Mesenchymal stem cell (in vitro differentiated cells and primary cell): ENCODE measurements around the gene ZNF841.
"Not testable (repeated sequence)": the region's sequence is repeated elsewhere in the genome, so short reads cannot be mapped to it uniquely, and the experiment has no call there.

Experiments
- DNase-seq: peaks from one replicate; pipeline ENCODE4 v3.0.0-alpha.2; 2013
- H2AFZ ChIP-seq: one replicate; pipeline ENCODE4 v1.6.1; 2013; ENCODE audit warnings: low read depth, mild to moderate bottlenecking, control low read depth, inconsistent platforms, low read length, moderate library complexity
- H2AK5ac ChIP-seq: 2 replicates; pipeline ENCODE4 v1.6.1; 2013; ENCODE audit warnings: low read length, moderate library complexity, mild to moderate bottlenecking, inconsistent platforms; ENCODE audit not compliant: severe bottlenecking
- H2BK120ac ChIP-seq: one replicate; pipeline ENCODE4 v1.6.1; 2013; ENCODE audit warnings: low read depth, mild to moderate bottlenecking, inconsistent platforms, low read length, moderate library complexity
- H2BK12ac ChIP-seq, 2 experiments: one replicate each; pipeline ENCODE4 v1.6.1; 2013; ENCODE audit warnings: inconsistent platforms in 2 of 2, low read length in 2 of 2, mild to moderate bottlenecking in 2 of 2, moderate library complexity in 2 of 2, control low read depth in 1 of 2
- H2BK15ac ChIP-seq: one replicate; pipeline ENCODE4 v1.6.1; 2013; ENCODE audit warnings: mild to moderate bottlenecking, low read depth, inconsistent platforms; ENCODE audit not compliant: poor library complexity, severe bottlenecking
- H2BK5ac ChIP-seq: 2 replicates; pipeline ENCODE4 v1.6.1; 2013; ENCODE audit warnings: low read depth, mild to moderate bottlenecking, low read length, control low read depth, inconsistent platforms; ENCODE audit not compliant: poor library complexity, severe bottlenecking
- H3K14ac ChIP-seq, 2 experiments: one replicate each; pipeline ENCODE4 v1.6.1; 2013; ENCODE audit warnings: inconsistent platforms in 2 of 2, low read length in 2 of 2, control low read depth in 1 of 2, mild to moderate bottlenecking in 1 of 2, moderate library complexity in 1 of 2
- H3K18ac ChIP-seq, 2 experiments: one replicate each; pipeline ENCODE4 v1.6.1; 2013; ENCODE audit warnings: inconsistent platforms in 2 of 2, low read length in 2 of 2, control low read depth in 1 of 2, low read depth in 1 of 2, mild to moderate bottlenecking in 1 of 2
- H3K23ac ChIP-seq, 2 experiments: one replicate each; pipeline ENCODE4 v1.6.1; 2013; ENCODE audit warnings: inconsistent platforms in 2 of 2, low read length in 2 of 2, mild to moderate bottlenecking in 2 of 2, moderate library complexity in 2 of 2, control low read depth in 1 of 2
- H3K27ac ChIP-seq: 2 replicates; pipeline ENCODE4 v1.5.1; 2013; ENCODE audit warnings: mild to moderate bottlenecking, moderate library complexity, low read length, control low read depth, inconsistent platforms; ENCODE audit not compliant: poor library complexity, severe bottlenecking
- H3K27me3 ChIP-seq, 2 experiments: 2 replicates each; pipeline versions ENCODE4 v1.6.1 to v1.7.0; 2013; ENCODE audit warnings: low read length in 2 of 2, mild to moderate bottlenecking in 2 of 2, moderate library complexity in 2 of 2, control low read depth in 1 of 2, inconsistent platforms in 1 of 2; ENCODE audit not compliant: control insufficient read depth in 1 of 2, insufficient read depth in 1 of 2
- H3K36me3 ChIP-seq, 2 experiments: 2 replicates each; pipeline versions ENCODE4 v1.6.1 to v1.7.0; 2013; ENCODE audit warnings: low read length in 2 of 2, control low read depth in 1 of 2, inconsistent platforms in 1 of 2, low read depth in 1 of 2, mild to moderate bottlenecking in 1 of 2; ENCODE audit not compliant: insufficient read depth in 2 of 2, control insufficient read depth in 1 of 2
- H3K4ac ChIP-seq, 2 experiments: one replicate each; pipeline ENCODE4 v1.6.1; 2013; ENCODE audit warnings: inconsistent platforms in 2 of 2, low read length in 2 of 2, mild to moderate bottlenecking in 2 of 2, moderate library complexity in 2 of 2, control low read depth in 1 of 2, low read depth in 1 of 2
- H3K4me1 ChIP-seq: 2 replicates; pipeline ENCODE4 v1.6.1; 2013; ENCODE audit warnings: low read depth, low read length, control low read depth; ENCODE audit not compliant: control insufficient read depth, insufficient read depth
- H3K4me2 ChIP-seq: 2 replicates; pipeline ENCODE4 v1.6.1; 2013; ENCODE audit warnings: low read length, mild to moderate bottlenecking, inconsistent platforms; ENCODE audit not compliant: poor library complexity, severe bottlenecking
- H3K4me3 ChIP-seq, 2 experiments: 2 replicates each; pipeline versions ENCODE4 v1.5.1 to v1.7.0; 2013; ENCODE audit warnings: low read length in 2 of 2, mild to moderate bottlenecking in 2 of 2, control low read depth in 1 of 2, low read depth in 1 of 2; ENCODE audit not compliant: insufficient read depth in 1 of 2
- H3K79me1 ChIP-seq: replicated peaks from 2 replicates; pipeline ENCODE4 v1.6.1; 2013; ENCODE audit warnings: mild to moderate bottlenecking, control low read depth, low read length, inconsistent platforms; ENCODE audit not compliant: poor library complexity, severe bottlenecking
- H3K9ac ChIP-seq: 2 replicates; pipeline ENCODE4 v1.7.0; 2013; ENCODE audit warnings: mild to moderate bottlenecking, low read length, moderate library complexity
- H3K9me3 ChIP-seq: 2 replicates; pipeline ENCODE4 v1.7.0; 2013; ENCODE audit warnings: mild to moderate bottlenecking, low read length; ENCODE audit not compliant: control insufficient read depth
- H4K8ac ChIP-seq: one replicate; pipeline ENCODE4 v1.6.1; 2013; ENCODE audit warnings: inconsistent platforms, mild to moderate bottlenecking, low read length, moderate library complexity
- H4K91ac ChIP-seq: one replicate; pipeline ENCODE4 v1.6.1; 2013; ENCODE audit warnings: mild to moderate bottlenecking, low read length, inconsistent platforms
- WGBS: methylation state at CpG from one replicate; pipeline ENCODE4 v1.1.7; 2013; ENCODE audit warnings: mixed read lengths; 5-methylcytosine and 5-hydroxymethylcytosine counted together

Gene ZNF841

DNA sequence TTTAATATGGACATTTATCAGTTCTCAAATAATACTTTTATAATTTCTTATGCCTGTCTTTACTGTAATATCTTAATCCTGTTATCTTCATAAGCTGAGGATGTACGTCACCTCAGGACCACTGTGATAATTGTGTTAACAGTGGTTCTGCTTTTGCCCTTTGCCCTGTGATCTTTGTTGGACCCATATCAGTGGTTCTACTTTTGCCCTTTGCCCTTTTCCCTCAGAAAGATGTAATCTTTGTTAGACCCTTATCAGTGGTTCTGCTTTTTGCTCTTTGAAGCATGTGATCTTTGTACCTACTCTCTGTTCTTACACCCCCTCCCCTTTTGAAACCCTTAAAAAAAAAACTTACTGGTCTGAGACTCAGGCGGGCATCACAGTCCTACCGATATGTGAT is 39.1 kb downstream of the ZNF841 start:
- not testable (repeated sequence) for H3K4ac ChIP-seq, H3K18ac ChIP-seq, H2BK120ac ChIP-seq, H3K14ac ChIP-seq, H3K9ac ChIP-seq, H2BK5ac ChIP-seq, H3K23ac ChIP-seq, H3K4me3 ChIP-seq, DNase-seq, H3K4me2 ChIP-seq, H4K91ac ChIP-seq, H2BK12ac ChIP-seq, H2AFZ ChIP-seq, H2AK5ac ChIP-seq, H2BK15ac ChIP-seq, H4K8ac ChIP-seq, H3K4me1 ChIP-seq, H3K27me3 ChIP-seq, H3K27ac ChIP-seq
- H3K36me3 ChIP-seq: peaks cover 4 to 28% of the 10 kb centered on the region in 2 experiments
- H3K9me3 ChIP-seq: peaks cover 51% of the 10 kb centered on the region
- 96% methylated on average over 3 of the region's 3 CpGs for WGBS
- peaks cover 13% of the 10 kb centered on the region for H3K79me1 ChIP-seq

DNA sequence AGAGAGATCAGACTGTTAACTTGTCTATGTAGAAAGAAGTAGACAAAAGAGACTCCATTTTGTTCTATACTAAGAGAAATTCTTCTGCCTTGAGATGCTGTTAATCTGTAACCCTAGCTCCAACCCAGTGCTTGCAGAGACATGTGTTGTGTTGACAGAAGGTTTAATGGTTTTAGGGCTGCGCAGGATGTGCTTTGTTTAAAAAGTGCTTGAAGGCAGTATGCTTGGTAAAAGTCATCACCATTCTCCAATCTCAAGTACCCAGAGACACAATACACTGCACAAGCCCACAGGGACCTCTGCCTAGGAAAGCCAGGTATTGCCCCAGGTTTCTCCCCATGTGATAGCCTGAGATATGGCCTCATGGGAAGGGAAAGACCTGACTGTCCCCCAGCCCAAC is 43.8 kb downstream of the ZNF841 start:
- not testable (repeated sequence) for H3K4me2 ChIP-seq, H3K14ac ChIP-seq, H2BK5ac ChIP-seq, DNase-seq, H3K27ac ChIP-seq, H3K27me3 ChIP-seq, H2BK15ac ChIP-seq, H2BK12ac ChIP-seq, H3K18ac ChIP-seq, H2BK120ac ChIP-seq, H3K9ac ChIP-seq, H4K8ac ChIP-seq, H3K23ac ChIP-seq, H4K91ac ChIP-seq, H2AFZ ChIP-seq, H2AK5ac ChIP-seq, H3K4me1 ChIP-seq, H3K4ac ChIP-seq
- no CpG with 5 or more reads among the region's 1 CpG for WGBS
- H3K9me3 ChIP-seq: peaks cover 30% of the 10 kb centered on the region
- peaks cover 0 to 12% of the 10 kb centered on the region in 2 experiments for H3K36me3 ChIP-seq
- peaks cover 13% of the 10 kb centered on the region for H3K79me1 ChIP-seq
- peak overlapping the region in 1 of 2 experiments; percentile 23 for H3K4me3 ChIP-seq

DNA sequence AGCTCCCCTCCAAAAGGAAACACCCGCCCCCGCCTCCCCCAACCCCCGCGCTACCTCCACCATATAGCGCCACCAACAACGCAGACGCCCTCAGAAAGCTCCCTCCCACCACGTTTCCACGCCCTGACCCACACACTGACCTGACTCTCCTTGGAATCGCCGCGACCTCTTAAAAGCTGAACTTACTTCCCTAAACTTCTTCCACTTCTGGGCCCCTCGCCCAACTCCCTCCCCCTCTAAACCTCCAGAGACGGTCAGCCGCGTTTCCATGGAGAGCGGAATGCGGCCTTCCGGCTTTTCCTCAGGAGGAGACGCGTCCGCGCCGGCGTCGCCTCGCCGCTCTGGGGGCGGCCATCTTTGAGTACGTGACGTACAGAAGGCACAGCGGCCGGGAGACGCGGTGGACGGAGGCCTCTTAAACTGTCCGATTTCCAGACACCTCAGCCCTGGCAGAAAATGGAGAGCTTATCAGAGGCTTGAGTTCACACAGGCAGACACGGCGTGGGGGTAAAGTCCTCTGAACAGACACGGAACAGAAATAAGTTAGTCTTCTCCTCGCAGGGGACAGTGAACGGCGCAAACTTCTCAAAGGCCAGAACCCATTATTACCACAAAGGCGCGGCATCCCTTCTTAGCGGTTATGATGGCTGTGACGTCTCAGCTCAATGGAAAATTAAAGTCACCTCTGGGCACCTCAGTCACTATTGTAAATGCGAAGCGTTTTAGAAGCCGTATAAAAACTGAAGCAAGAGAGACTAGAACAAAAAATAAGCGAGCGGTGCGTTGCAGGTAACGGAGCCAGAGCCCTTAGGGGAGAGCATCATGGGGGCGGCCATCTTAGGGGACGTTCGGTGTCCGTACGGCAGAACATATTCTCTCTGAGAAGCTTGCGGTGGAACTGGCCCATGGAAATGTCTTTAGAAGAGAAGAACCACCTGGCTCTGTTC is 46.7 kb downstream of the ZNF841 start, which contains the start of gene ZNF432:
Gene ZNF432 (minus strand): TSS at position 284 of the 947 bp plus-strand sequence. CDS start 1,970 bp downstream, outside the sequence.
- Histone ChIP-seq H3K4me2 (peak within 1 kb of the TSS; percentile 62), H2BK5ac (peak within 1 kb of the TSS; percentile 24), H3K27me3 (no peaks in the 10 kb centered on the region), H2AK5ac (no peak within 1 kb of the TSS), H3K4ac (peak within 1 kb of the TSS in 1 of 2 experiments; percentile 62), H4K91ac (no peak within 1 kb of the TSS), H3K4me1 (no peaks in the 10 kb centered on the region), H3K36me3 (peaks cover 13 to 41% of the 10 kb centered on the region in 2 experiments), H2BK12ac (no peak within 1 kb of the TSS), H3K4me3 (peak within 1 kb of the TSS; percentile 70 to 92), H3K9ac (peak within 1 kb of the TSS; percentile 98), H3K23ac (no peak within 1 kb of the TSS), H2AFZ (peak within 1 kb of the TSS; percentile 68), H3K79me1 (peaks cover 21% of the 10 kb centered on the region), H3K27ac (peak within 1 kb of the TSS; percentile 69), H2BK15ac (no peak within 1 kb of the TSS), H3K18ac (peak within 1 kb of the TSS; percentile 68 to 90), H4K8ac (peak within 1 kb of the TSS; percentile 77), H3K14ac (no peak within 1 kb of the TSS), H3K9me3 (peaks cover 40% of the 10 kb centered on the region), H2BK120ac (peak within 1 kb of the TSS; percentile 42)
- DNase-seq: peak; percentile 95
- WGBS: 2% methylated on average over 60 of the region's 60 CpGs

DNA sequence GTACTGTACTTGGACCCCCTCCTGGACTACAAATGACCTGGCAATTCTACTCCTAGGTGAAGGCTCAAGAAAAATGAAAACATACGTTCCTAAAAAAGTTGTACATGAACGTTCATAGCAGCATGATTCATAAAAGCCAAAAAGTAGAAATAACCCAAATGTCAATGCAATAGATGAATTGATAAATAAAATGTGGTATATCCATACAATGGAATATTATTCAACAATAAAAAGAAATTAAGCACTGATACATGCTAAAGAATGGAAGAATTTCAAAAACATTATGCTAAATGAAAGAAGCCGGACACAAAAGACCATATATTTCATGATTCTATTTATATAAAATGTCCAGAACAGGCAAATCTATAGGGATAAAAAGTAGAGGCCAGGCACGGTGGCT is 56.4 kb downstream of the ZNF841 start:
- Histone ChIP-seq H3K79me1 (peaks cover 11% of the 10 kb centered on the region), H3K9me3 (peaks cover 90% of the 10 kb centered on the region), H3K4me2 (no peak overlapping the region), H3K27ac (no peak overlapping the region), H2AFZ (no peak overlapping the region), H3K4ac (no peak overlapping the region), H4K8ac (no peak overlapping the region), H2BK120ac (no peak overlapping the region), H2BK15ac (no peak overlapping the region), H2AK5ac (no peak overlapping the region), H3K4me1 (no peaks in the 10 kb centered on the region), H3K14ac (no peak overlapping the region), H2BK12ac (no peak overlapping the region), H3K23ac (no peak overlapping the region), H4K91ac (no peak overlapping the region), H3K36me3 (peaks cover 42 to 92% of the 10 kb centered on the region in 2 experiments), H3K4me3 (peak overlapping the region in 1 of 2 experiments; percentile 30), H3K9ac (no peak overlapping the region), H3K27me3 (no peaks in the 10 kb centered on the region), H2BK5ac (no peak overlapping the region), H3K18ac (no peak overlapping the region)
- 100% methylated on average over 1 of the region's 4 CpGs for WGBS
- DNase-seq: no peak
